ENCODE measurements around the gene RHOJ. TPM values are rescaled to one million over a fixed set of nuclear protein-coding genes. Genes with fewer than 3 reads are reported as not detected.
"Not testable (repeated sequence)": the region's sequence is repeated elsewhere in the genome, so short reads cannot be mapped to it uniquely, and the experiment has no call there.

The RHOJ gene
- total and polyA plus RNA-seq, 8 donors, result 1.5 to 6.7 (median 3.2) TPM

DNA sequence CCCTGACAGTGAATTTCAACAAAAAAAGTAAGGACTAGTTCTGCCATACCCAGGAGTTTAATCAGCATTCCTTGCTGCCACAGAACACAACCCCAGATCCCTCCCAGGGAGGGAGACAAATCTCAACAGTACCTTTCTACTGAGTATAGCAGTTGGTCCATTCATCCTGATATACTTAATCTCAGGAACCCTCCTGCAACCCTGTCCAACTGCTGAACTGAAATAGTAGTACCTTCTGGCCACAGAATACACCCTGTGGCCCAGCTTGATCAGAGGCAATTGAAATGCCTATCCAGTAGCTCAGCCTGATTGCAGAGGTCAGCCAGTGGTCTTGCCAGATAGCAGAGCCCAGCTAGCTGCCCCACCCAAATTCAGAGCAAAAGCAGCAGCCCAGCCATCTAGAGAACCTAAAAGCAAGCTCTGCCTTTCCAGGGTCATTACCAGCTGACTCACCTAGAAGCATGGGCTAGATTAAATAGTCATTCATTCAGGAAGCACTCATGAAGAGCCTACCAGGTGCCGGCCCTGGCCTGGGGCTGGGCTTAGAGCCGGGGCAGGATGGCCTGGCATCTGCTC, 40.0 kb upstream of the RHOJ start:
- FAIRE-seq (no peak), DNase-seq (no peak), ATAC-seq (no peak)
- TF ChIP-seq, protein P1, sequence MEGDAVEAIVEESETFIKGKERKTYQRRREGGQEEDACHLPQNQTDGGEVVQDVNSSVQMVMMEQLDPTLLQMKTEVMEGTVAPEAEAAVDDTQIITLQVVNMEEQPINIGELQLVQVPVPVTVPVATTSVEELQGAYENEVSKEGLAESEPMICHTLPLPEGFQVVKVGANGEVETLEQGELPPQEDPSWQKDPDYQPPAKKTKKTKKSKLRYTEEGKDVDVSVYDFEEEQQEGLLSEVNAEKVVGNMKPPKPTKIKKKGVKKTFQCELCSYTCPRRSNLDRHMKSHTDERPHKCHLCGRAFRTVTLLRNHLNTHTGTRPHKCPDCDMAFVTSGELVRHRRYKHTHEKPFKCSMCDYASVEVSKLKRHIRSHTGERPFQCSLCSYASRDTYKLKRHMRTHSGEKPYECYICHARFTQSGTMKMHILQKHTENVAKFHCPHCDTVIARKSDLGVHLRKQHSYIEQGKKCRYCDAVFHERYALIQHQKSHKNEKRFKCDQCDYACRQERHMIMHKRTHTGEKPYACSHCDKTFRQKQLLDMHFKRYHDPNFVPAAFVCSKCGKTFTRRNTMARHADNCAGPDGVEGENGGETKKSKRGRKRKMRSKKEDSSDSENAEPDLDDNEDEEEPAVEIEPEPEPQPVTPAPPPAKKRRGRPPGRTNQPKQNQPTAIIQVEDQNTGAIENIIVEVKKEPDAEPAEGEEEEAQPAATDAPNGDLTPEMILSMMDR (IDR thresholded peaks at IDR 0.05), result no peak
- Histone ChIP-seq H3K9me3 (no peaks in the 10 kb centered on the region), H3K27ac (no peak overlapping the region), H3K4me1 (no peaks in the 10 kb centered on the region), H3K36me3 (no peaks in the 10 kb centered on the region), H3K27me3 (no peaks in the 10 kb centered on the region), H3K4me3 (no peak overlapping the region)
- WGBS, 2 donors, result 80 to 82% methylated on average over 2 of the region's 2 CpGs
- intact Hi-C loops (cut with DNase I), result no loop called here

DNA sequence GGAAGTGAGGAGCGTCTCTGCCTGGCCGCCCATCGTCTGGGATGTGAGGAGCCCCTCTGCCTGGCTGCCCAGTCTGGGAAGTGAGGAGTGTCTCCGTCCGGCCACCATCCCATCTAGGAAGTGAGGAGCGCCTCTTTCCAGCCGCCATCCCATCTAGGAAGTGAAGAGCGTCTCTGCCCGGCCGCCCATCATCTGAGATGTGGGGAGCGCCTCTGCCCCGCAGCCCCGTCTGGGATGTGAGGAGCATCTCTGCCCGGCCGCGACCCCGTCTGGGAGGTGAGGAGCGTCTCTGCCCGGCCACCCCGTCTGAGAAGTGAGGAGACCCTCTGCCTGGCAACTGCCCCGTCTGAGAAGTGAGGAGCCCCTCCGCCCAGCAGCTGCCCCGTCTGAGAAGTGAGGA, 39.0 kb upstream of the RHOJ start:
- WGBS, 2 donors, result 89 to 94% methylated on average over 9 to 22 of the region's 23 CpGs
- intact Hi-C loops (cut with DNase I); FAIRE-seq; H3K9me3 ChIP-seq; H3K36me3 ChIP-seq; H3K4me1 ChIP-seq; H3K27me3 ChIP-seq; H3K27ac ChIP-seq; H3K4me3 ChIP-seq; DNase-seq; ATAC-seq: not testable (repeated sequence)

DNA sequence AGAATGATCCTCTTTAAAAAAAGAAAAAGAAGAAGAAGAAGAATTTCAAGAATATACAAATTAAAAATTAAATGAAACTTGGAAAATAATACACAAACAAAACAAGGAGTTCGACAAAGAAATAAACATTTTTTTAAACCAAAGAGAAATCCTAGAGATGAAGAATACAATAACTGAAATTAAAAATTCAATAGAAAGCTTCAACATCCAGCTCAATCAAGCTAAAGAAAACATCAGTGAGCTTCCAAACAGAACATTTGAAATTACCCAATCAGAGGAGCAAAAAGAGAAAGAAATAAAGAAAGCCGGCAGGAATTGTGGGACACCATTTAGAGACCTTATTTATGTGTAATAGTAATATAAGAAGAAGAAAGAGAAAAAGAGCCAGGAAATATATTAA, 37.2 kb upstream of the RHOJ start:
- peaks cover 0 to 13% (median 0%) of the 10 kb centered on the region in 4 donors for H3K27me3 ChIP-seq
- no peaks in the 10 kb centered on the region for H3K36me3 ChIP-seq
- ATAC-seq, result no peak
- H3K9me3 ChIP-seq, result no peaks in the 10 kb centered on the region
- H3K4me1 ChIP-seq, result no peaks in the 10 kb centered on the region
- TF ChIP-seq, protein P1 (IDR thresholded peaks at IDR 0.05), result no peak
- intact Hi-C loops (cut with DNase I), result no loop called here
- 86 to 88% methylated on average over 2 of the region's 2 CpGs for WGBS, 2 donors
- FAIRE-seq, result no peak
- H3K27ac ChIP-seq, result no peak overlapping the region
- H3K4me3 ChIP-seq, result no peak overlapping the region
- DNase-seq, result no peak

DNA sequence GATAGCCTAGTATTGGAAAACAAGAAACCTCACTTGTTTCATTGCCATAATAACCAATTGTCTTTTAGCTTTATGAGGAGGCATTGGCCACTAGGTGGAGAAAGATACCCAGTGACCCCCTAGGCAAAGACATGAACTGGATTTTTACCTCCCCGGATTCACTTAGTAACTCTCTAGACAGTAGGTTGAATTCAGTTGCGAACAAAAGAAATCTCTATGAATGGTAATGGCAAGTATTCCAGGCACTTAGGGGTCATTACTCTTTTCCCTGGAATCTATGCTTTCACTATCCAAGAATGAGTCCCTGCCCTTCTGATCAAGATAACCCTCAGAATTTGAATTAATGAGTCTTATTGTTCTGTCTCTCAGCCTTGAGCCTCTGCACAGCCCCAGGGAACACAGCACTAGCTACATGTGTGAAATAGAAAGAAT, 29.5 kb upstream of the RHOJ start:
- Histone ChIP-seq H3K27ac (no peak overlapping the region), H3K27me3 (peaks cover 0 to 9% (median 0%) of the 10 kb centered on the region in 4 donors)
- peak in 3 of 4 donors; percentile 40 to 72 (median 46) for ATAC-seq

DNA sequence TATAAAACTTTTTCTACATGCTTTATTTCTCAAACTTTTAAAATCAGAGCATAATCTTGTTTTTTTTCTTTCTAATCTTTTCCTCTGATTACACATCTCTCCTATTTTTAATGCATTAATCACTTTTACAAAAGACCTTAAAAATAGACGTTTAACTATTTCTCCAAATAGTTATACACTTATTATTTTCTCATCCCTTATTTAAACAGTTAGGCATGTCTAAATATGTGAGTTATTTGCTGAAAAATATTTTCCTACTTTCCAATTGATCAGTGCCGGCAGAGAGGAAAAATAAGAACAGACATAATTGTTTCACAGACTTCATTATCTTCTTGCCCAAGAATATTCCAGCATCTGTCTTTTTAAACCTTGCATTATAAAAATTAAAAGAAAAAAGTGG, 28.7 kb upstream of the RHOJ start:
- no peak for ATAC-seq
- FAIRE-seq, result no peak
- intact Hi-C loops (cut with DNase I), result loop anchor here in 1 of 3 donors (10.0 kb wide), 1 partner anchor 99 kb away; no protein-coding TSS in a partner anchor

More for the DNA sequence above, 29.5 kb upstream of the RHOJ start:
- Histone ChIP-seq H3K36me3 (no peaks in the 10 kb centered on the region), H3K4me1 (no peaks in the 10 kb centered on the region), H3K9me3 (no peaks in the 10 kb centered on the region), H3K4me3 (no peak overlapping the region)
- TF ChIP-seq, protein P1 (IDR thresholded peaks at IDR 0.05), result peak in 3 of 4 donors; percentile 25 to 36 (median 30)
- DNase-seq (no peak), FAIRE-seq (peak; percentile 66)
- 19 to 26% methylated on average over 2 of the region's 2 CpGs for WGBS, 2 donors
- intact Hi-C loops (cut with DNase I), result loop anchor here in 1 of 3 donors (10.0 kb wide), 1 partner anchor 100 kb away; no protein-coding TSS in a partner anchor

More for the DNA sequence above, 28.7 kb upstream of the RHOJ start:
- H3K9me3 ChIP-seq, result no peaks in the 10 kb centered on the region
- H3K4me1 ChIP-seq, result no peaks in the 10 kb centered on the region
- DNase-seq, result no peak
- no peaks in the 10 kb centered on the region for H3K36me3 ChIP-seq
- peaks cover 0 to 2% (median 0%) of the 10 kb centered on the region in 4 donors for H3K27me3 ChIP-seq
- WGBS, 2 donors, result 11% methylated on average over 2 of the region's 2 CpGs
- H3K4me3 ChIP-seq, result no peak overlapping the region
- no peak overlapping the region for H3K27ac ChIP-seq
- TF ChIP-seq, protein P1 (IDR thresholded peaks at IDR 0.05), result no peak

Measured in pancreas (tissue), 10 donors.